ENCODE measurements around the gene GASK1A.

- TF ChIP-seq CTCF (IDR thresholded peaks at IDR 0.05) (no peak), POLR2AphosphoS5 (IDR thresholded peaks at IDR 0.05; ENCODE audit: insufficient read depth in 1 of 2, low read depth in 1 of 2) (no peak)
Measured at GRCh38 chr3:43015572-43015971, 36.5 kb downstream of the GASK1A start.

Measured in vagina (tissue), 2 donors.